Neural progenitor cell (in vitro differentiated cells): ENCODE measurements around the gene CEP120.

ENCODE experiments used
- CTCF ChIP-seq: fragments of 200-600 bp; sonication (generic); IDR thresholded peaks from 2 replicates; pipeline ENCODE4 v1.5.1; 2017; ENCODE audit warnings: antibody characterized with exemption, mild to moderate bottlenecking
- EZH2phosphoT487 ChIP-seq: fragments of 200-600 bp; sonication (generic); IDR thresholded peaks from 2 replicates; pipeline ENCODE4 v1.6.1; 2017; ENCODE audit warnings: antibody characterized with exemption

GRCh38 chr5:123365156-123365555, 58.0 kb downstream of the CEP120 start:
- TF ChIP-seq CTCF (no peak), EZH2phosphoT487 (no peak)
